Tibial nerve (tissue), 3 donors: ENCODE measurements around the gene ZNF263.

Experiments used
- POLR2A ChIP-seq, 2 donors: fragments of 450-650 bp; IDR thresholded peaks; one replicate each; pipeline ENCODE4 v1.6.1; 2017; ENCODE audit warnings: antibody characterized with exemption in 2 of 2, mild to moderate bottlenecking in 2 of 2, moderate library complexity in 2 of 2
- TF ChIP-seq, protein P1 (sequence below), 5 experiments: fragments of 200-600 bp in 3 of 5; fragments of 450-650 bp in 2 of 5; sonication (generic) in 3 of 5; IDR thresholded peaks; one replicate each; pipeline ENCODE4 v1.5.1; 2016 to 2019; ENCODE audit warnings: antibody characterized with exemption in 5 of 5, mild to moderate bottlenecking in 3 of 5, moderate library complexity in 2 of 5

- no peak for TF ChIP-seq POLR2A (IDR thresholded peaks at IDR 0.05)
- TF ChIP-seq, protein P1, sequence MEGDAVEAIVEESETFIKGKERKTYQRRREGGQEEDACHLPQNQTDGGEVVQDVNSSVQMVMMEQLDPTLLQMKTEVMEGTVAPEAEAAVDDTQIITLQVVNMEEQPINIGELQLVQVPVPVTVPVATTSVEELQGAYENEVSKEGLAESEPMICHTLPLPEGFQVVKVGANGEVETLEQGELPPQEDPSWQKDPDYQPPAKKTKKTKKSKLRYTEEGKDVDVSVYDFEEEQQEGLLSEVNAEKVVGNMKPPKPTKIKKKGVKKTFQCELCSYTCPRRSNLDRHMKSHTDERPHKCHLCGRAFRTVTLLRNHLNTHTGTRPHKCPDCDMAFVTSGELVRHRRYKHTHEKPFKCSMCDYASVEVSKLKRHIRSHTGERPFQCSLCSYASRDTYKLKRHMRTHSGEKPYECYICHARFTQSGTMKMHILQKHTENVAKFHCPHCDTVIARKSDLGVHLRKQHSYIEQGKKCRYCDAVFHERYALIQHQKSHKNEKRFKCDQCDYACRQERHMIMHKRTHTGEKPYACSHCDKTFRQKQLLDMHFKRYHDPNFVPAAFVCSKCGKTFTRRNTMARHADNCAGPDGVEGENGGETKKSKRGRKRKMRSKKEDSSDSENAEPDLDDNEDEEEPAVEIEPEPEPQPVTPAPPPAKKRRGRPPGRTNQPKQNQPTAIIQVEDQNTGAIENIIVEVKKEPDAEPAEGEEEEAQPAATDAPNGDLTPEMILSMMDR (IDR thresholded peaks at IDR 0.05): no peak
Measured at GRCh38 chr16:3256866-3257465, 26.3 kb upstream of the ZNF263 start.
